IMR-90 (cell line): ENCODE measurements around the gene HCFC1. TPM values are rescaled to one million over a fixed set of nuclear protein-coding genes. Genes with fewer than 3 reads are reported as not detected.

Experiments
- ATAC-seq: fragments of 200-7000 bp; cut with Tn5 transposase; 2 replicates; pipeline ENCODE4 v1.9.1; 2020; ENCODE audit warnings: low read depth, mild to moderate bottlenecking, moderate library complexity
- BruUV-seq: library from RNA; stranded (reverse); fragments of 400-500 nt; replicated peaks from 2 replicates; lab custom pipeline; 2021; lab: Mats Ljungman, UMichigan
- CTCF ChIA-PET: fragments of 300-600 bp; formaldehyde crosslinking; extraction: SDS; loops from one replicate; lab custom pipeline; 2021; ENCODE audit warnings: antibody characterized with exemption; lab: Yijun Ruan, JAX
- POLR2A ChIA-PET: fragments of 300-600 bp; sonication (Branson Sonifier 250); formaldehyde crosslinking; loops from one replicate; lab custom pipeline; 2022; ENCODE audit warnings: antibody characterized with exemption; ENCODE audit not compliant: unreplicated experiment; lab: Charles Lee
- DNase-seq: peaks from one replicate; pipeline ENCODE4 v3.0.0; 2013
- H2AFZ ChIP-seq: replicated peaks from 2 replicates; pipeline ENCODE3; 2013; ENCODE audit warnings: low read length, mild to moderate bottlenecking; ENCODE audit not compliant: poor library complexity
- H2AK5ac ChIP-seq: 2 replicates; pipeline ENCODE4 v1.6.1; 2013; ENCODE audit warnings: low read depth, low read length, inconsistent platforms
- H2AK9ac ChIP-seq: replicated peaks from 2 replicates; pipeline ENCODE3; 2013; ENCODE audit warnings: mild to moderate bottlenecking, low read depth, low read length, moderate library complexity; ENCODE audit not compliant: poor library complexity
- H2BK120ac ChIP-seq: 2 replicates; pipeline ENCODE4 v1.6.1; 2013; ENCODE audit warnings: low read depth, low read length, inconsistent platforms
- H2BK15ac ChIP-seq: 3 replicates; pipeline ENCODE4 v1.6.1; 2013; ENCODE audit warnings: low read depth, low read length, inconsistent platforms
- H2BK20ac ChIP-seq: 2 replicates; pipeline ENCODE4 v1.6.1; 2013; ENCODE audit warnings: low read depth, mild to moderate bottlenecking, inconsistent platforms, low read length, moderate library complexity
- H2BK5ac ChIP-seq: 2 replicates; pipeline ENCODE4 v1.6.1; 2013; ENCODE audit warnings: mild to moderate bottlenecking, low read depth, low read length, inconsistent platforms; ENCODE audit not compliant: poor library complexity, severe bottlenecking
- H3K14ac ChIP-seq: replicated peaks from 2 replicates; pipeline ENCODE4 v1.6.1; 2013; ENCODE audit warnings: low read depth, low read length, inconsistent platforms
- H3K18ac ChIP-seq: 2 replicates; pipeline ENCODE4 v1.6.1; 2013; ENCODE audit warnings: low read depth, low read length, control low read depth
- H3K23ac ChIP-seq: 2 replicates; pipeline ENCODE4 v1.6.1; 2013; ENCODE audit warnings: low read depth, low read length, inconsistent platforms
- H3K27ac ChIP-seq: 2 replicates; pipeline ENCODE4 v1.5.1; 2013; ENCODE audit warnings: mild to moderate bottlenecking, control low read depth, low read length; ENCODE audit not compliant: insufficient read depth
- H3K27me3 ChIP-seq: 2 replicates; pipeline ENCODE4 v1.6.1; 2013; ENCODE audit warnings: low read length; ENCODE audit not compliant: control insufficient read depth, insufficient read depth
- H3K36me3 ChIP-seq: 2 replicates; pipeline ENCODE4 v1.6.1; 2013; ENCODE audit warnings: low read length, mixed read lengths; ENCODE audit not compliant: control insufficient read depth, insufficient read depth
- H3K4ac ChIP-seq: 2 replicates; pipeline ENCODE4 v1.6.1; 2013; ENCODE audit warnings: low read depth, low read length, inconsistent platforms
- H3K4me1 ChIP-seq: 2 replicates; pipeline ENCODE4 v1.6.1; 2013; ENCODE audit warnings: low read length, mixed read lengths; ENCODE audit not compliant: control insufficient read depth, insufficient read depth
- H3K4me2 ChIP-seq: 2 replicates; pipeline ENCODE4 v1.6.1; 2013; ENCODE audit warnings: low read depth, mild to moderate bottlenecking, control low read depth, low read length, moderate library complexity
- H3K4me3 ChIP-seq: 2 replicates; pipeline ENCODE4 v1.5.1; 2013; ENCODE audit warnings: low read depth, mild to moderate bottlenecking, control low read depth, low read length, moderate library complexity; ENCODE audit not compliant: insufficient read depth
- H3K56ac ChIP-seq: 2 replicates; pipeline ENCODE4 v1.6.1; 2013; ENCODE audit warnings: low read length, inconsistent platforms; ENCODE audit not compliant: insufficient read depth; ENCODE audit errors: extremely low read depth
- H3K79me1 ChIP-seq, 2 experiments: 2 replicates each; pipeline ENCODE4 v1.6.1; 2013; ENCODE audit warnings: low read length in 2 of 2, inconsistent platforms in 1 of 2, low read depth in 1 of 2
- H3K9ac ChIP-seq: 2 replicates; pipeline ENCODE4 v1.6.1; 2013; ENCODE audit warnings: low read depth, low read length, control low read depth
- H3K9me1 ChIP-seq: 2 replicates; pipeline ENCODE4 v1.6.1; 2013; ENCODE audit warnings: low read length, inconsistent platforms; ENCODE audit not compliant: insufficient read depth
- H3K9me3 ChIP-seq: 2 replicates; pipeline ENCODE4 v1.6.1; 2013; ENCODE audit warnings: low read length; ENCODE audit not compliant: control insufficient read depth, insufficient read depth
- H4K20me1 ChIP-seq: 2 replicates; pipeline ENCODE4 v1.6.1; 2013; ENCODE audit warnings: low read length, inconsistent platforms; ENCODE audit not compliant: insufficient read depth
- H4K5ac ChIP-seq: 2 replicates; pipeline ENCODE4 v1.6.1; 2013; ENCODE audit warnings: mild to moderate bottlenecking, low read depth, low read length, control low read depth
- H4K8ac ChIP-seq, 2 experiments: 2 replicates each; pipeline ENCODE4 v1.6.1; 2013; ENCODE audit warnings: low read depth in 2 of 2, low read length in 2 of 2, control low read depth in 1 of 2, inconsistent platforms in 1 of 2
- H4K91ac ChIP-seq: 2 replicates; pipeline ENCODE4 v1.6.1; 2013; ENCODE audit warnings: low read depth, low read length, inconsistent platforms; ENCODE audit not compliant: insufficient read depth
- BHLHE40 ChIP-seq: fragments of 150-350 bp; IDR thresholded peaks from 2 replicates; pipeline ENCODE4 v1.6.1; 2016; ENCODE audit warnings: mild to moderate bottlenecking, low read depth, low read length
- CEBPB ChIP-seq: IDR thresholded peaks from 2 replicates; pipeline ENCODE4 v1.6.1; 2012; ENCODE audit warnings: low read depth, low read length, improper control_type of control experiment
- CTCF ChIP-seq: conservative IDR thresholded peaks from 2 replicates; pipeline ENCODE4 v1.5.1; 2012; ENCODE audit warnings: mild to moderate bottlenecking, low read depth, low read length, improper control_type of control experiment
- ELK1 ChIP-seq: fragments of 150-350 bp; IDR thresholded peaks from 2 replicates; pipeline ENCODE4 v1.6.1; 2016; ENCODE audit warnings: low read depth, mild to moderate bottlenecking, low read length, moderate library complexity, borderline replicate concordance
- FOS ChIP-seq: fragments of 150-350 bp; IDR thresholded peaks from 2 replicates; pipeline ENCODE4 v1.6.1; 2016; ENCODE audit warnings: low read depth, low read length
- MAFK ChIP-seq: IDR thresholded peaks from 2 replicates; pipeline ENCODE4 v1.6.1; 2012; ENCODE audit warnings: low read depth, low read length, improper control_type of control experiment
- MAZ ChIP-seq: IDR thresholded peaks from 2 replicates; pipeline ENCODE4 v1.6.1; 2012; ENCODE audit warnings: low read depth, mild to moderate bottlenecking, low read length, improper control_type of control experiment, moderate library complexity, borderline replicate concordance
- MXI1 ChIP-seq: IDR thresholded peaks from 2 replicates; pipeline ENCODE4 v1.6.1; 2012; ENCODE audit warnings: low read depth, mild to moderate bottlenecking, low read length, moderate library complexity, borderline replicate concordance
- NFE2L2 ChIP-seq: fragments of 150-350 bp; IDR thresholded peaks from 2 replicates; pipeline ENCODE4 v1.6.1; 2016; ENCODE audit warnings: low read depth, mild to moderate bottlenecking, low read length
- POLR2A ChIP-seq: IDR thresholded peaks from 2 replicates; pipeline ENCODE4 v1.6.1; 2012; ENCODE audit warnings: mild to moderate bottlenecking, low read depth, low read length
- RAD21 ChIP-seq: IDR thresholded peaks from 2 replicates; pipeline ENCODE4 v1.6.1; 2012; ENCODE audit warnings: low read length, improper control_type of control experiment
- RFX5 ChIP-seq: IDR thresholded peaks from 2 replicates; pipeline ENCODE4 v1.8.0; 2012; ENCODE audit warnings: low read depth, mild to moderate bottlenecking, low read length, moderate library complexity
- SMC3 ChIP-seq: fragments of 150-350 bp; IDR thresholded peaks from 2 replicates; pipeline ENCODE4 v1.6.1; 2016; ENCODE audit warnings: low read depth, mild to moderate bottlenecking, antibody characterized with exemption, low read length, moderate library complexity
- USF2 ChIP-seq: fragments of 150-350 bp; IDR thresholded peaks from 2 replicates; pipeline ENCODE4 v1.6.1; 2017; ENCODE audit warnings: mild to moderate bottlenecking, antibody characterized with exemption, low read length, low read depth
- WGBS, 2 experiments: methylation state at CpG; one replicate each; pipeline versions ENCODE4 v1.1.5 to v1.1.7; 2013; ENCODE audit warnings: missing lambda C conversion rate in 2 of 2; ENCODE audit not compliant: insufficient read length in 1 of 2; ENCODE audit errors: extremely low coverage in 2 of 2; 5-methylcytosine and 5-hydroxymethylcytosine counted together
- dilution Hi-C: fragments of 300-500 bp; cut with HindIII; formaldehyde crosslinking; loops from one replicate; pipeline ENCODE4 v1.14.3; 2018; ENCODE audit warnings: low sequenced_read_pairs; ENCODE audit not compliant: unreplicated experiment
- in situ Hi-C: fragments of 300-500 bp; cut with MboI; formaldehyde crosslinking; loops from 3 replicates; pipeline ENCODE4 v1.14.3; 2019; ENCODE audit warnings: low sequenced_read_pairs, inconsistent platforms, mixed read lengths
- intact Hi-C: fragments of 100-400 bp; cut with micrococcal nuclease; formaldehyde crosslinking; loops from 2 replicates; pipeline ENCODE4 v1.10.0; 2022
- polyA plus RNA-seq, 3 experiments: library from polyadenylated mRNA; depleted of rRNA; stranded (reverse); fragments of >200 nt; gene quantifications; 2 replicates each; pipeline ENCODE4 v1.2.3, GENCODE V29; 2012; ENCODE audit warnings: low replicate concordance in 1 of 3
- total RNA-seq: library from RNA; depleted of rRNA; stranded (reverse); fragments of >200 nt; gene quantifications from 2 replicates; pipeline ENCODE4 v1.2.3, GENCODE V29; 2012

The HCFC1 gene
- total and polyA plus RNA-seq, 2 of the 4 experiments (the other 2 are of a cell fraction): 3.2 to 17.6 TPM

- Histone ChIP-seq H3K18ac (peak overlapping the region; percentile 16), H3K27me3 (no peaks in the 10 kb centered on the region; the same call in 1 of the 2 replicates), H3K14ac (peak overlapping the region; percentile 74), H3K27ac (peak overlapping the region; percentile 97), H2AFZ (peak overlapping the region; percentile 90), H2BK20ac (no peak overlapping the region), H2AK9ac (peak overlapping the region; percentile 97), H3K9me1 (no peaks in the 10 kb centered on the region; the same call in 1 of the 2 replicates), H3K9me3 (no peaks in the 10 kb centered on the region), H2BK5ac (peak overlapping the region; percentile 90), H4K5ac (peak overlapping the region; percentile 82), H3K4me1 (peaks cover 2% of the 10 kb centered on the region), H2BK120ac (peak overlapping the region; percentile 7; the same call in 1 of the 2 replicates), H3K4me2 (peak overlapping the region; percentile 88), H4K91ac (peak overlapping the region; percentile 73), H3K23ac (peak overlapping the region; percentile 79), H3K36me3 (peaks cover 23% of the 10 kb centered on the region), H4K8ac (peak overlapping the region; percentile 67 to 97), H3K4ac (peak overlapping the region; percentile 95), H2BK15ac (no peak overlapping the region; the same call in 2 of the 3 replicates), H3K56ac (peak overlapping the region; percentile 63), H2AK5ac (peak overlapping the region; percentile 94), H3K79me1 (peaks cover 0 to 7% of the 10 kb centered on the region in 2 experiments; a peak in 2 of 4 replicates), H3K4me3 (peak overlapping the region; percentile 82), H4K20me1 (peaks cover 8% of the 10 kb centered on the region), H3K9ac (peak overlapping the region; percentile 94)
- dilution Hi-C loops (no loop called here), in situ Hi-C loops (no loop called here), intact Hi-C loops (loop anchor here (5.0 kb wide), 1 partner anchor 135 kb away; the partner anchor contains the start of genes IDH3G and SSR4)
- BruUV-seq: no TSS peak
- 42% methylated on average over 2 of the region's 8 CpGs; no CpG with 5 or more reads in 1 of the 2 experiments for WGBS, 2 experiments
- ATAC-seq (no peak; the same call in 1 of the 2 replicates), DNase-seq (no peak)
- no peak for TF ChIP-seq POLR2A
- TF ChIP-seq RFX5: no peak
- TF ChIP-seq MAFK: no peak
- TF ChIP-seq CEBPB: no peak
- no peak for TF ChIP-seq MAZ
- no peak for TF ChIP-seq NFE2L2
- no peak for TF ChIP-seq FOS
- TF ChIP-seq ELK1: no peak
- no peak for TF ChIP-seq CTCF
- TF ChIP-seq BHLHE40: no peak
- TF ChIP-seq RAD21: no peak
- TF ChIP-seq SMC3: no peak
- no peak for TF ChIP-seq MXI1
- no peak for TF ChIP-seq USF2
- CTCF ChIA-PET: no interaction called here
- POLR2A ChIA-PET: no interaction called here
Measured at GRCh38 chrX:153927672-153927921, 44.0 kb downstream of the HCFC1 start.
